Neuronal stem cell (in vitro differentiated cells): ENCODE data around the gene TACC3.

ENCODE experiments used
- DNase-seq: peaks from one replicate; pipeline ENCODE4 v3.0.0-alpha.2; 2013; ENCODE audit warnings: low spot score
- H2AFZ ChIP-seq: one replicate; pipeline ENCODE4 v1.6.1; 2013; ENCODE audit warnings: mild to moderate bottlenecking, low read length, inconsistent platforms
- H2AK5ac ChIP-seq: 2 replicates; pipeline ENCODE4 v1.6.1; 2013; ENCODE audit warnings: low read depth, mild to moderate bottlenecking, inconsistent platforms, low read length, moderate library complexity, mixed read lengths
- H2BK120ac ChIP-seq: 2 replicates; pipeline ENCODE4 v1.6.1; 2013; ENCODE audit warnings: low read depth, mild to moderate bottlenecking, inconsistent platforms, low read length, moderate library complexity, mixed read lengths
- H2BK12ac ChIP-seq: one replicate; pipeline ENCODE4 v1.6.1; 2013; ENCODE audit warnings: low read length, inconsistent platforms
- H2BK15ac ChIP-seq: 2 replicates; pipeline ENCODE4 v1.6.1; 2013; ENCODE audit warnings: mild to moderate bottlenecking, low read length, inconsistent platforms, mixed read lengths
- H2BK5ac ChIP-seq: one replicate; pipeline ENCODE4 v1.6.1; 2013; ENCODE audit warnings: inconsistent platforms, mild to moderate bottlenecking, low read length, moderate library complexity
- H3K14ac ChIP-seq: one replicate; pipeline ENCODE4 v1.6.1; 2013; ENCODE audit warnings: low read length, inconsistent platforms
- H3K18ac ChIP-seq: 2 replicates; pipeline ENCODE4 v1.6.1; 2013; ENCODE audit warnings: low read length, inconsistent platforms
- H3K23ac ChIP-seq: 2 replicates; pipeline ENCODE4 v1.6.1; 2013; ENCODE audit warnings: low read depth, mild to moderate bottlenecking, mixed read lengths, low read length, inconsistent platforms; ENCODE audit not compliant: poor library complexity
- H3K27ac ChIP-seq: replicated peaks from 3 replicates; pipeline ENCODE4 v1.5.1; 2013; ENCODE audit warnings: low read length, inconsistent platforms
- H3K27me3 ChIP-seq, 3 experiments: 2 replicates each; pipeline ENCODE4 v1.6.1; 2013; ENCODE audit warnings: low read length in 3 of 3, mild to moderate bottlenecking in 2 of 3, inconsistent platforms in 1 of 3, low read depth in 1 of 3, mixed read lengths in 1 of 3, moderate library complexity in 1 of 3; ENCODE audit not compliant: control insufficient read depth in 3 of 3, insufficient read depth in 3 of 3
- H3K36me3 ChIP-seq, 2 donors: replicated peaks in 1 of 2; 2 replicates each; pipeline ENCODE4 v1.6.1; 2013; ENCODE audit warnings: low read length in 2 of 2; ENCODE audit not compliant: control insufficient read depth in 2 of 2, insufficient read depth in 2 of 2
- H3K4ac ChIP-seq: 2 replicates; pipeline ENCODE4 v1.6.1; 2013; ENCODE audit warnings: inconsistent platforms, mild to moderate bottlenecking, low read length, moderate library complexity
- H3K4me1 ChIP-seq, 2 donors: 1 replicate in 1 of 2; 2 replicates in 1 of 2; pipeline ENCODE4 v1.6.1; 2013; ENCODE audit warnings: low read length in 2 of 2, low read depth in 1 of 2; ENCODE audit not compliant: control insufficient read depth in 2 of 2, insufficient read depth in 1 of 2
- H3K4me2 ChIP-seq: one replicate; pipeline ENCODE4 v1.6.1; 2013; ENCODE audit warnings: mild to moderate bottlenecking, low read length, inconsistent platforms; ENCODE audit not compliant: insufficient read depth, poor library complexity, severe bottlenecking
- H3K4me3 ChIP-seq, 2 donors: 2 replicates each; pipeline ENCODE4 v1.5.1; 2013; ENCODE audit warnings: low read length in 2 of 2, mild to moderate bottlenecking in 2 of 2, inconsistent platforms in 1 of 2, moderate library complexity in 1 of 2
- H3K79me1 ChIP-seq: one replicate; pipeline ENCODE4 v1.6.1; 2013; ENCODE audit warnings: low read depth, mild to moderate bottlenecking, inconsistent platforms, low read length, moderate library complexity
- H3K9ac ChIP-seq: one replicate; pipeline ENCODE4 v1.6.1; 2013; ENCODE audit warnings: mild to moderate bottlenecking, low read depth, low read length, inconsistent platforms; ENCODE audit not compliant: poor library complexity
- H3K9me3 ChIP-seq, 2 donors: replicated peaks in 1 of 2; 2 replicates each; pipeline versions ENCODE3 to v1.6.1; 2013; ENCODE audit warnings: low read length in 2 of 2, mild to moderate bottlenecking in 2 of 2, inconsistent platforms in 1 of 2, low read depth in 1 of 2, mixed read lengths in 1 of 2, moderate library complexity in 1 of 2; ENCODE audit not compliant: control insufficient read depth in 2 of 2, insufficient read depth in 1 of 2
- H4K8ac ChIP-seq: one replicate; pipeline ENCODE4 v1.6.1; 2013; ENCODE audit warnings: low read depth, mild to moderate bottlenecking, inconsistent platforms, low read length, moderate library complexity
- H4K91ac ChIP-seq: one replicate; pipeline ENCODE4 v1.6.1; 2013; ENCODE audit warnings: low read length, low read depth, mild to moderate bottlenecking, inconsistent platforms; ENCODE audit not compliant: poor library complexity
- WGBS, 2 donors: extraction: QIAGEN DNeasy Blood & Tissue Kit; methylation state at CpG; one replicate each; pipeline ENCODE4 v1.1.7; 2013; ENCODE audit warnings: missing lambda C conversion rate in 2 of 2, mixed read lengths in 1 of 2; ENCODE audit not compliant: insufficient read length in 2 of 2, insufficient replicate concordance in 1 of 2; ENCODE audit errors: extremely low coverage in 2 of 2; 5-methylcytosine and 5-hydroxymethylcytosine counted together

The TACC3 gene

GRCh38 chr4:1775731-1776500 lies 54.6 kb downstream of the TACC3 start:
- Histone ChIP-seq H3K36me3 (no peaks in the 10 kb centered on the region), H3K27ac (no peak overlapping the region), H2AFZ (no peak overlapping the region), H3K4ac (peak overlapping the region; percentile 17), H3K23ac (peak overlapping the region; percentile 85), H3K9me3 (no peaks in the 10 kb centered on the region), H2BK120ac (peak overlapping the region; percentile 91), H3K9ac (peak overlapping the region; percentile 77), H3K27me3 (peaks cover 0 to 15% (median 8%) of the 10 kb centered on the region in 3 experiments), H3K4me1 (peaks cover 57 to 75% of the 10 kb centered on the region in 2 donors), H2BK15ac (peak overlapping the region; percentile 100), H3K4me2 (no peak overlapping the region), H4K8ac (peak overlapping the region; percentile 82), H3K14ac (peak overlapping the region; percentile 99), H3K79me1 (peaks cover 3% of the 10 kb centered on the region), H2BK12ac (peak overlapping the region; percentile 100), H2AK5ac (peak overlapping the region; percentile 99), H3K4me3 (no peak overlapping the region), H2BK5ac (peak overlapping the region; percentile 77), H3K18ac (peak overlapping the region; percentile 100), H4K91ac (peak overlapping the region; percentile 92)
- DNase-seq: no peak
- WGBS, 2 donors: no CpG with 5 or more reads among the region's 23 CpGs

GRCh38 chr4:1776521-1777161 lies 55.3 kb downstream of the TACC3 start:
- H2AK5ac ChIP-seq: peak overlapping the region; percentile 99
- peaks cover 51 to 68% of the 10 kb centered on the region in 2 donors for H3K4me1 ChIP-seq
- H3K14ac ChIP-seq: peak overlapping the region; percentile 94
- peak overlapping the region; percentile 70 for H3K9ac ChIP-seq
- H3K9me3 ChIP-seq: no peaks in the 10 kb centered on the region
- H3K23ac ChIP-seq: peak overlapping the region; percentile 85
- H4K91ac ChIP-seq: peak overlapping the region; percentile 99
- peak overlapping the region; percentile 100 for H2BK15ac ChIP-seq
- peak overlapping the region; percentile 100 for H3K18ac ChIP-seq
- no peak overlapping the region for H4K8ac ChIP-seq
- H3K27ac ChIP-seq: no peak overlapping the region
- H2BK120ac ChIP-seq: peak overlapping the region; percentile 96
- H2BK5ac ChIP-seq: peak overlapping the region; percentile 77
- WGBS, 2 donors: no CpG with 5 or more reads among the region's 24 CpGs
- H3K4me2 ChIP-seq: no peak overlapping the region
- no peak for DNase-seq
- H3K4ac ChIP-seq: peak overlapping the region; percentile 97
- H2BK12ac ChIP-seq: peak overlapping the region; percentile 100
- peak overlapping the region in 1 of 2 donors; percentile 3 for H3K4me3 ChIP-seq
- H3K79me1 ChIP-seq: peaks cover 3% of the 10 kb centered on the region
- no peak overlapping the region for H2AFZ ChIP-seq
- H3K27me3 ChIP-seq: peaks cover 0 to 15% (median 7%) of the 10 kb centered on the region in 3 experiments
- no peaks in the 10 kb centered on the region for H3K36me3 ChIP-seq

GRCh38 chr4:1777822-1778641 lies 56.7 kb downstream of the TACC3 start:
- Histone ChIP-seq H2BK15ac (peak overlapping the region; percentile 100), H3K4me2 (peak overlapping the region; percentile 25), H3K4me1 (peaks cover 44 to 58% of the 10 kb centered on the region in 2 donors), H3K23ac (peak overlapping the region; percentile 98), H3K4ac (peak overlapping the region; percentile 100), H3K14ac (peak overlapping the region; percentile 97), H3K9me3 (no peaks in the 10 kb centered on the region), H3K18ac (peak overlapping the region; percentile 100), H2AFZ (peak overlapping the region; percentile 19), H3K79me1 (peaks cover 3% of the 10 kb centered on the region), H3K27ac (peak overlapping the region; percentile 74), H2BK120ac (peak overlapping the region; percentile 96), H2AK5ac (peak overlapping the region; percentile 100), H3K9ac (peak overlapping the region; percentile 82), H3K27me3 (peaks cover 0 to 15% (median 4%) of the 10 kb centered on the region in 3 experiments), H2BK5ac (peak overlapping the region; percentile 93), H4K91ac (peak overlapping the region; percentile 99), H3K4me3 (no peak overlapping the region), H3K36me3 (no peaks in the 10 kb centered on the region), H4K8ac (no peak overlapping the region), H2BK12ac (peak overlapping the region; percentile 100)
- no CpG with 5 or more reads among the region's 27 CpGs for WGBS, 2 donors
- DNase-seq: peak; percentile 88
